OCI-LY7 (cell line): ENCODE data around the gene CERS6. TPM values are rescaled to one million over a fixed set of nuclear protein-coding genes. Genes with fewer than 3 reads are reported as not detected.

Source experiments
- BruUV-seq: library from RNA; stranded (reverse); fragments of 400-500 nt; replicated peaks from 2 replicates; lab custom pipeline; 2021; lab: Mats Ljungman, UMichigan
- CTCF ChIA-PET: fragments of 300-600 bp; sonication (Branson Sonifier 250); formaldehyde crosslinking; loops from one replicate; lab custom pipeline; 2022; ENCODE audit warnings: antibody characterized with exemption; ENCODE audit not compliant: unreplicated experiment; lab: Charles Lee
- POLR2A ChIA-PET: fragments of 300-600 bp; sonication (Branson Sonifier 250); formaldehyde crosslinking; loops from one replicate; lab custom pipeline; 2022; ENCODE audit warnings: antibody characterized with exemption; lab: Charles Lee
- DNase-seq: peaks from one replicate; pipeline ENCODE4 v3.0.0-alpha.2; 2015; ENCODE audit warnings: low spot score
- H2AFZ ChIP-seq: fragments of 200-600 bp; sonication (generic), shearing (Covaris generic); 2 replicates; pipeline ENCODE4 v1.6.1; 2014; ENCODE audit warnings: mild to moderate bottlenecking, antibody characterized with exemption, low read length, moderate library complexity
- H3K27ac ChIP-seq: fragments of 200-600 bp; sonication (generic); 2 replicates; pipeline ENCODE4 v1.5.1; 2014; ENCODE audit warnings: mixed run types, low read depth, mild to moderate bottlenecking, moderate library complexity, low read length, inconsistent platforms; ENCODE audit not compliant: poor library complexity, severe bottlenecking
- H3K36me3 ChIP-seq: fragments of 200-600 bp; sonication (generic); 2 replicates; pipeline ENCODE4 v1.6.1; 2014; ENCODE audit warnings: mild to moderate bottlenecking, antibody characterized with exemption, low read length, moderate library complexity, mixed read lengths; ENCODE audit not compliant: insufficient read depth
- H3K4me1 ChIP-seq: fragments of 200-600 bp; sonication (generic); 2 replicates; pipeline ENCODE4 v1.5.1; 2014; ENCODE audit warnings: mild to moderate bottlenecking, low read length; ENCODE audit not compliant: insufficient read depth, poor library complexity, severe bottlenecking
- H3K4me2 ChIP-seq: fragments of 200-600 bp; sonication (generic); 2 replicates; pipeline ENCODE4 v1.6.1; 2014; ENCODE audit warnings: mild to moderate bottlenecking, low read length
- H3K4me3 ChIP-seq: fragments of 200-600 bp; sonication (generic); 2 replicates; pipeline ENCODE4 v1.5.1; 2014; ENCODE audit warnings: mild to moderate bottlenecking, low read depth, low read length; ENCODE audit not compliant: poor library complexity, severe bottlenecking
- H3K79me2 ChIP-seq: fragments of 200-600 bp; sonication (generic); 2 replicates; pipeline ENCODE4 v1.6.1; 2016; ENCODE audit warnings: low read depth, mild to moderate bottlenecking, low read length, moderate library complexity, mixed read lengths; ENCODE audit not compliant: insufficient read depth
- H3K9me2 ChIP-seq: fragments of 200-600 bp; sonication (generic); 2 replicates; pipeline ENCODE4 v1.6.1; 2016; ENCODE audit warnings: mild to moderate bottlenecking, low read length, mixed read lengths; ENCODE audit not compliant: insufficient read depth
- H3K9me3 ChIP-seq: fragments of 200-600 bp; sonication (generic); 2 replicates; pipeline ENCODE4 v1.6.1; 2014; ENCODE audit warnings: mild to moderate bottlenecking, mixed run types, low read length, mixed read lengths
- H4K20me1 ChIP-seq: fragments of 200-600 bp; sonication (generic); 2 replicates; pipeline ENCODE4 v1.6.1; 2014; ENCODE audit warnings: mild to moderate bottlenecking, antibody characterized with exemption, low read length, moderate library complexity, mixed read lengths; ENCODE audit not compliant: insufficient read depth
- CTCF ChIP-seq: fragments of 200-600 bp; sonication (generic); conservative IDR thresholded peaks from 2 replicates; pipeline ENCODE4 v1.5.1; 2014; ENCODE audit warnings: mild to moderate bottlenecking, antibody characterized with exemption, low read length, moderate library complexity, mixed read lengths
- EZH2phosphoT487 ChIP-seq: fragments of 200-600 bp; sonication (generic); IDR thresholded peaks from 2 replicates; pipeline ENCODE4 v1.6.1; 2018; ENCODE audit warnings: low read depth, borderline replicate concordance, mild to moderate bottlenecking, mixed run types, antibody characterized with exemption, low read length, moderate library complexity, mixed read lengths
- intact Hi-C: fragments of 100-400 bp; cut with micrococcal nuclease; formaldehyde crosslinking; loops from one replicate; pipeline ENCODE4 v1.10.0; 2022; ENCODE audit not compliant: unreplicated experiment
- total RNA-seq, 2 experiments: library from RNA; depleted of rRNA in 1 of 2; stranded (reverse); fragments of >200 nt in 1 of 2; shearing (Covaris generic) in 1 of 2; gene quantifications; 2 replicates each; pipeline ENCODE4 v1.2.3, GENCODE V29; 2014 to 2022

The CERS6 gene
- total RNA-seq, 2 experiments from 2014 or later: 0.04 TPM; not detected in 1

GRCh38 chr2:168633895-168634294 lies 177.8 kb downstream of the CERS6 start:
- no peaks in the 10 kb centered on the region for H3K9me3 ChIP-seq
- TF ChIP-seq CTCF: no peak
- H3K9me2 ChIP-seq: no peaks in the 10 kb centered on the region
- H4K20me1 ChIP-seq: no peaks in the 10 kb centered on the region
- no peak for DNase-seq
- BruUV-seq: no TSS peak
- H3K4me3 ChIP-seq: no peak overlapping the region
- no peaks in the 10 kb centered on the region for H3K36me3 ChIP-seq
- no peaks in the 10 kb centered on the region for H3K79me2 ChIP-seq
- ChIA-PET POLR2A (no interaction called here), CTCF (no interaction called here)
- no peaks in the 10 kb centered on the region for H3K4me1 ChIP-seq
- intact Hi-C loops: no loop called here
- H2AFZ ChIP-seq: no peak overlapping the region
- no peak overlapping the region for H3K4me2 ChIP-seq
- H3K27ac ChIP-seq: no peak overlapping the region

GRCh38 chr2:168635065-168635577 lies 179.0 kb downstream of the CERS6 start:
- BruUV-seq: no TSS peak
- ChIA-PET POLR2A (no interaction called here), CTCF (no interaction called here)
- Histone ChIP-seq H3K4me1 (no peaks in the 10 kb centered on the region), H3K4me3 (no peak overlapping the region), H3K79me2 (no peaks in the 10 kb centered on the region), H3K4me2 (no peak overlapping the region), H4K20me1 (no peaks in the 10 kb centered on the region), H3K9me2 (no peaks in the 10 kb centered on the region), H3K36me3 (no peaks in the 10 kb centered on the region), H3K27ac (no peak overlapping the region), H2AFZ (no peak overlapping the region), H3K9me3 (no peaks in the 10 kb centered on the region)
- DNase-seq: no peak
- intact Hi-C loops: no loop called here
- TF ChIP-seq CTCF (no peak), EZH2phosphoT487 (no peak)

- Histone ChIP-seq H3K4me1 (no peaks in the 10 kb centered on the region), H3K79me2 (no peaks in the 10 kb centered on the region), H3K4me2 (no peak overlapping the region), H3K9me3 (no peaks in the 10 kb centered on the region), H3K9me2 (no peaks in the 10 kb centered on the region), H2AFZ (no peak overlapping the region), H3K27ac (no peak overlapping the region), H3K36me3 (no peaks in the 10 kb centered on the region), H4K20me1 (no peaks in the 10 kb centered on the region), H3K4me3 (no peak overlapping the region)
- CTCF ChIA-PET: no interaction called here
- DNase-seq: no peak
- TF ChIP-seq EZH2phosphoT487 (no peak), CTCF (no peak)
- no TSS peak for BruUV-seq
- intact Hi-C loops: no loop called here
- POLR2A ChIA-PET: no interaction called here
These were observed 182.9 kb downstream of the CERS6 start for GRCh38 chr2:168639018-168639417.
